ENCODE results near the gene CCDC92. TPM values are rescaled to one million over a fixed set of nuclear protein-coding genes. Genes with fewer than 3 reads are reported as not detected.

The CCDC92 gene
- total and polyA plus RNA-seq, 7 experiments from 2014 or later: 17.3 to 34.4 (median 23.0) TPM

- H3K4me3 Mint-ChIP-seq: no peak overlapping the region
- H3K4me1 Mint-ChIP-seq: peaks cover 0 to 8% (median 0%) of the 10 kb centered on the region in 7 donors
- intact Hi-C loops (cut with micrococcal nuclease): no loop called here
- ATAC-seq (no peak), DNase-seq (no peak)
- no peaks in the 10 kb centered on the region for H3K9me3 Mint-ChIP-seq
- H3K36me3 Mint-ChIP-seq: no peaks in the 10 kb centered on the region
- Histone ChIP-seq H3K9me3 (ENCODE audit: control insufficient read depth in 2 of 3, low read length in 3 of 3) (no peaks in the 10 kb centered on the region), H3K27ac (ENCODE audit: low read depth, low read length) (no peak overlapping the region), H3K27me3 (ENCODE audit: control insufficient read depth in 2 of 2, insufficient read depth in 2 of 2, low read length in 2 of 2) (no peaks in the 10 kb centered on the region), H3K36me3 (ENCODE audit: control insufficient read depth in 2 of 3, insufficient read depth in 3 of 3, low read length in 3 of 3) (no peaks in the 10 kb centered on the region), H3K4me1 (ENCODE audit: control insufficient read depth in 2 of 2, insufficient read depth in 2 of 2, low read length in 2 of 2) (no peaks in the 10 kb centered on the region), H3K4me3 (ENCODE audit: low read length) (no peak overlapping the region)
- POLR2A ChIA-PET: no interaction called here
- CTCF ChIA-PET: no interaction called here
- H3K27ac Mint-ChIP-seq: no peak overlapping the region
- peaks cover 0 to 11% (median 0%) of the 10 kb centered on the region in 5 donors for H3K27me3 Mint-ChIP-seq
These were observed 80.5 kb downstream of the CCDC92 start for GRCh38 chr12:123892180-123892559.

- H3K4me3 Mint-ChIP-seq: no peak overlapping the region
- H3K27ac Mint-ChIP-seq: no peak overlapping the region
- ATAC-seq (no peak), DNase-seq (no peak)
- intact Hi-C loops (cut with micrococcal nuclease): no loop called here
- CTCF ChIA-PET: no interaction called here
- H3K27me3 Mint-ChIP-seq: peaks cover 0 to 11% (median 0%) of the 10 kb centered on the region in 5 donors
- Histone ChIP-seq H3K4me1 (ENCODE audit: control insufficient read depth in 2 of 2, insufficient read depth in 2 of 2, low read length in 2 of 2) (no peaks in the 10 kb centered on the region), H3K27me3 (ENCODE audit: control insufficient read depth in 2 of 2, insufficient read depth in 2 of 2, low read length in 2 of 2) (no peaks in the 10 kb centered on the region), H3K27ac (ENCODE audit: low read depth, low read length) (no peak overlapping the region), H3K36me3 (ENCODE audit: control insufficient read depth in 2 of 3, insufficient read depth in 3 of 3, low read length in 3 of 3) (no peaks in the 10 kb centered on the region), H3K9me3 (ENCODE audit: control insufficient read depth in 2 of 3, low read length in 3 of 3) (no peaks in the 10 kb centered on the region), H3K4me3 (ENCODE audit: low read length) (no peak overlapping the region)
- H3K36me3 Mint-ChIP-seq: no peaks in the 10 kb centered on the region
- peaks cover 0 to 8% (median 0%) of the 10 kb centered on the region in 7 donors for H3K4me1 Mint-ChIP-seq
- H3K9me3 Mint-ChIP-seq: no peaks in the 10 kb centered on the region
- POLR2A ChIA-PET: no interaction called here
These were observed 81.0 kb downstream of the CCDC92 start for GRCh38 chr12:123891516-123892179.

- H3K27ac ChIP-seq (ENCODE audit: low read depth, low read length): no peak overlapping the region
- intact Hi-C loops (cut with micrococcal nuclease): no loop called here
- Mint-ChIP-seq H3K4me1 (peaks cover 0 to 7% (median 0%) of the 10 kb centered on the region in 7 donors), H3K9me3 (no peaks in the 10 kb centered on the region), H3K36me3 (no peaks in the 10 kb centered on the region), H3K27ac (no peak overlapping the region), H3K4me3 (no peak overlapping the region), H3K27me3 (peaks cover 0 to 15% (median 4%) of the 10 kb centered on the region in 5 donors)
- CTCF ChIA-PET: no interaction called here
- no peaks in the 10 kb centered on the region for H3K4me1 ChIP-seq (ENCODE audit: control insufficient read depth in 2 of 2, insufficient read depth in 2 of 2, low read length in 2 of 2)
- no peaks in the 10 kb centered on the region for H3K27me3 ChIP-seq (ENCODE audit: control insufficient read depth in 2 of 2, insufficient read depth in 2 of 2, low read length in 2 of 2)
- POLR2A ChIA-PET: no interaction called here
- H3K36me3 ChIP-seq (ENCODE audit: control insufficient read depth in 2 of 3, insufficient read depth in 3 of 3, low read length in 3 of 3): no peaks in the 10 kb centered on the region
- no peak for DNase-seq
- no peaks in the 10 kb centered on the region for H3K9me3 ChIP-seq (ENCODE audit: control insufficient read depth in 2 of 3, low read length in 3 of 3)
- no peak overlapping the region for H3K4me3 ChIP-seq (ENCODE audit: low read length)
- no peak for ATAC-seq
These were observed 81.6 kb downstream of the CCDC92 start for GRCh38 chr12:123891011-123891410.

DNA sequence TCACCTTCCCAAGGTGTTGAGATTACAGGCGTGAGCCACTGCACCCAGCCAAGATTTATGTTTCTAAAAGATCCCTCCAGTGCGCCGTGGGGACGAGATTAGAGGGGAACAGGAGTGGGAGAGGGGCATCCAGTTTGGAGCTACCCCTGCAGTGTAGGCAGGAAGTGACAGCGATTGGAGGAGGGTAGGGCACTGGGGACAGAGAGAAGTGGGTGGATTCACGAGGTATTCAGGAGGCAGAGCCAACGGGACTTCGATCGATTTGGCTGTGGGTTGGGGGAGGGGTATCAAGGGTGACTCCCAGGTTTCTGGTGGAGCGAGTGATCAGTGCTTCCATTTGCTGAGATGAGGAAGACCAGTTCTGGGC is 82.1 kb downstream of the CCDC92 start:
- H3K4me3 ChIP-seq (ENCODE audit: low read length): no peak overlapping the region
- peaks cover 0 to 17% (median 6%) of the 10 kb centered on the region in 5 donors for H3K27me3 Mint-ChIP-seq
- no peaks in the 10 kb centered on the region for H3K27me3 ChIP-seq (ENCODE audit: control insufficient read depth in 2 of 2, insufficient read depth in 2 of 2, low read length in 2 of 2)
- H3K36me3 ChIP-seq (ENCODE audit: control insufficient read depth in 2 of 3, insufficient read depth in 3 of 3, low read length in 3 of 3): no peaks in the 10 kb centered on the region
- intact Hi-C loops (cut with micrococcal nuclease): no loop called here
- ChIA-PET CTCF (no interaction called here), POLR2A (no interaction called here)
- H3K36me3 Mint-ChIP-seq: no peaks in the 10 kb centered on the region
- no peaks in the 10 kb centered on the region for H3K9me3 Mint-ChIP-seq
- no peak overlapping the region for H3K4me3 Mint-ChIP-seq
- H3K27ac Mint-ChIP-seq: no peak overlapping the region
- no peak for DNase-seq
- no peaks in the 10 kb centered on the region for H3K9me3 ChIP-seq (ENCODE audit: control insufficient read depth in 2 of 3, low read length in 3 of 3)
- no peaks in the 10 kb centered on the region for H3K4me1 ChIP-seq (ENCODE audit: control insufficient read depth in 2 of 2, insufficient read depth in 2 of 2, low read length in 2 of 2)
- no peak overlapping the region for H3K27ac ChIP-seq (ENCODE audit: low read depth, low read length)
- H3K4me1 Mint-ChIP-seq: peaks cover 0 to 7% (median 0%) of the 10 kb centered on the region in 7 donors
- ATAC-seq: no peak

- no peak overlapping the region for H3K27ac Mint-ChIP-seq
- Histone ChIP-seq H3K36me3 (ENCODE audit: control insufficient read depth in 2 of 3, insufficient read depth in 3 of 3, low read length in 3 of 3) (no peaks in the 10 kb centered on the region), H3K27me3 (ENCODE audit: control insufficient read depth in 2 of 2, insufficient read depth in 2 of 2, low read length in 2 of 2) (no peaks in the 10 kb centered on the region), H3K9me3 (ENCODE audit: control insufficient read depth in 2 of 3, low read length in 3 of 3) (no peaks in the 10 kb centered on the region), H3K4me1 (ENCODE audit: control insufficient read depth in 2 of 2, insufficient read depth in 2 of 2, low read length in 2 of 2) (no peaks in the 10 kb centered on the region), H3K4me3 (ENCODE audit: low read length) (no peak overlapping the region), H3K27ac (ENCODE audit: low read depth, low read length) (no peak overlapping the region)
- H3K27me3 Mint-ChIP-seq: peaks cover 0 to 19% (median 6%) of the 10 kb centered on the region in 5 donors
- H3K9me3 Mint-ChIP-seq: no peaks in the 10 kb centered on the region
- ChIA-PET POLR2A (no interaction called here), CTCF (no interaction called here)
- H3K4me3 Mint-ChIP-seq: no peak overlapping the region
- intact Hi-C loops (cut with micrococcal nuclease): no loop called here
- H3K4me1 Mint-ChIP-seq: peaks cover 0 to 7% (median 0%) of the 10 kb centered on the region in 7 donors
- DNase-seq (no peak), ATAC-seq (no peak)
- H3K36me3 Mint-ChIP-seq: no peaks in the 10 kb centered on the region
These were observed 82.6 kb downstream of the CCDC92 start for GRCh38 chr12:123889848-123890535.

DNA sequence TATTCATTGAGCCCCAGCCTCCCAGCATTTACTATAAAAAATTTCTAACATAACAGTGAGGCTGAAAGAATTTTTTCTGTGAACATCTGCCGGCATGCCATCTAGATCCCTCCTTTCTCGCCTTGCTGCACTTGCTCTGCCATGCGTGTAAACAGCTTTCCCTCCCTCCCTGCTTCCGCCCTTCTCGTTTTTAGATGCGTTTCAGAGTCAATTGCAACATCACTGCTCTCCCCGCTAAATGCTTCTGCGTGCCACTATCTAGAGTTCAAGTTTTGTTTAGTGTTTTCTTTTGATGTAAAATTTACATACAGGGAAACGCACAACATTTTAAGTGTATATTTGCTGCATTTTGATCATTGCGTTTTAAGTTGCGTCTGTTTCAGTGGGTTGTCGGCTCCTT is 83.6 kb downstream of the CCDC92 start:
- H3K4me3 Mint-ChIP-seq: no peak overlapping the region
- Histone ChIP-seq H3K9me3 (ENCODE audit: control insufficient read depth in 2 of 3, low read length in 3 of 3) (no peaks in the 10 kb centered on the region), H3K4me1 (ENCODE audit: control insufficient read depth in 2 of 2, insufficient read depth in 2 of 2, low read length in 2 of 2) (no peaks in the 10 kb centered on the region), H3K36me3 (ENCODE audit: control insufficient read depth in 2 of 3, insufficient read depth in 3 of 3, low read length in 3 of 3) (no peaks in the 10 kb centered on the region), H3K27me3 (ENCODE audit: control insufficient read depth in 2 of 2, insufficient read depth in 2 of 2, low read length in 2 of 2) (no peaks in the 10 kb centered on the region), H3K4me3 (ENCODE audit: low read length) (no peak overlapping the region), H3K27ac (ENCODE audit: low read depth, low read length) (no peak overlapping the region)
- no peaks in the 10 kb centered on the region for H3K36me3 Mint-ChIP-seq
- H3K27me3 Mint-ChIP-seq: peaks cover 0 to 23% (median 6%) of the 10 kb centered on the region in 5 donors
- H3K4me1 Mint-ChIP-seq: peaks cover 0 to 7% (median 0%) of the 10 kb centered on the region in 7 donors
- H3K9me3 Mint-ChIP-seq: peaks cover 0 to 3% (median 0%) of the 10 kb centered on the region in 11 donors
- no peak for ATAC-seq
- intact Hi-C loops (cut with micrococcal nuclease): no loop called here
- POLR2A ChIA-PET: no interaction called here
- CTCF ChIA-PET: no interaction called here
- peak overlapping the region in 1 of 9 donors; percentile 37 for H3K27ac Mint-ChIP-seq
- DNase-seq: no peak

All from naive thymus-derived CD4-positive, alpha-beta T cell (primary cell).